HG03045 (cell line): ENCODE results near the gene TTLL12.

Experiments used
- ATAC-seq: cut with Tn5 transposase; IDR thresholded peaks from one replicate; pipeline ENCODE4 v1.9.1; 2021; ENCODE audit warnings: mild to moderate bottlenecking, moderate library complexity; ENCODE audit not compliant: unreplicated experiment

The TTLL12 gene

DNA sequence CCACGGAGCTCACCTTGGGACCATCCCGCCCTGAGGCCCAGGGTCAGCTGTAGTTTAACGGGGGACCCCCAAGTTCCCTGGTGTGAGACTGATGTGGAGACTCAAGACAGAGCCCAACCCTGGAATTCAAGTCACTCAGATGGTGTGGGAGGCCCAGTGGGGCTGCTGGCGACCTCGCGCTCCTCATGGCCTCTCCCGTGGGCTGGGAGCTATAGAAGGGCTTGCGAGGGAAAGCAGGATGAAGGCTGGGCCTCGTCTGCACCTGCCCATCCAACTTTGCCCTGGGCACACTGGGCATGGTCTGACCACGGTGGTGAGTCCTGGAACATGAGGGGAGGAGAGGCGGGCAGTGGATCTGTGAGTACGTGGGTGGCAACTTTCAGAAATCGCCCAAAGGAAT is 13.6 kb upstream of the TTLL12 start:
- no peak for ATAC-seq

DNA sequence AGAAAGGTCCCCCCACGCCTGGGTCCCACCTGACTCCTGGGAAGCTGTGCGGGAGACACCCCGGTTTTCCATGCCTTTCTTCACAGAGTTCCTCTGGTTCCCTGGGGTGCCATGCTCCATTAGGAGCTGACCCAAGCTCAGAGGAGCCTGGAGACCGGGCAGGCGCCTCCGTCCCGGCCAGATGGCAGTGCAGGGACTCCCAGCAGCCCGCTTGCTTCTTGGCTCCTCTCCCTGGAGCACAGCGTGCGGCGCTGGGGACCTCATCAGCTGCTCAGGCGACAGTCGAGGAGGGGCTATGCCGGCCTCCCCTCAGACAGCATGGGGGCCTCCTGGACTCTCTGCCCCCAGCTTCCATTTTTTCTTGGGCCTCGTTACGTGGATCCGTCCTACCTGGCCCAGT is 13.1 kb upstream of the TTLL12 start:
- ATAC-seq, result no peak

DNA sequence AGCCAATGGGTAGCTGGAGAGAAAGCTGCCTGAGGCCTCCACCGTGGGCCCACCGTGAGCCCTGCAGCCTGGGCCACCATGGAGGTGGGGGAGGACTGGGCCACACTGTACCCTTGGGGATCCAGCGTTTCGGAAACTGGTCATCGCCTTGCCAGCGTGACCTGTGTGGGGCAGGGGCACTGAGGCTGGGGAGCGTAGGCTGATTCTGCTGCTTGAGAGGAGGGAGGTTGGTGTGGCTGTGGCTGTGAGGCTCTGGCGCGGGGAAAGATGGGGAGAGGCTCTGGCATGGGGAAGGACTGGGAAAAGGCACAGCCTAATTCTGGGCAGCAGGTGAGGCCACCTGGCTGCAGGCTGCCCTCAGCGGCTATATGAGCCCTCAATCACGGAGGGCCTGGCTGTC is 12.6 kb upstream of the TTLL12 start:
- no peak for ATAC-seq

DNA sequence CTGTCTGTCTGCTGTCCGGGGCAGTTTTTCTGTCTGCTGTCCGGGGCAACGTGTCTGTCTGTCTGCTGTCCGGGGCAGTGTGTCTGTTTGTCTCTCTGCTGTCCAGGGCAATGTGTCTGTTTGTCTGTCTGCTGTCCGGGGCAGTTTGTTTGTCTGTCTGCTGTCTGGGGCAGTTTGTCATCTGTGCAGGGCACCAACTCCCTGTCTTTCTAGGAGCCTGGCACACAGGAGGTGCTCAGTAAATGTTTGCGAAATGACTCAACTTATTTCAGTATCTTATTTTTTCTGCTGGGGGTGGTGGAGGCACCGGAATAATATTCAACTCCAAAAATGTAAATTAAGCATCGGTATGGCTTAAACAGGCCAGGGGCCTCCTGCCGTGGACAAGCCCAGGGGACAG is 12.0 kb upstream of the TTLL12 start:
- ATAC-seq, result no peak

DNA sequence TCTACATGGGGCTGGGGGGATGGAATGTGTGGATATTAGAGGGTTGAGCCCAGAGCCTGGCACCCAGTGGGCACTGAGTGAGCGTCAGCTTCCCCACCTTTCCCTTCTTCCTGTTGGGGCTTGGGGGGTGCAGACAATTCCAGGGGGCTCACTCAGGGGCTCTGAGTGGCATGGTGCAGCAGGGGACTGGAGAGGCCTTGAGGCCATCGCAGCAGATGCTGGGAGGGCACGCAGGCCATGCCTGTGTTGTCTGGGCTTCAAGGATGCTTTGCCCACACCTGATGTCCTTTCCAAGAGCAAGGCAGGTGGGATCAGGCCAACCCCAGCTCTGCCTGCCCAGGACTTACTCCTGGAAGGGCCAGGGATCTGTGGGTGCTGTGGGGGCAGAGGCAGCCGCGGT is 11.2 kb upstream of the TTLL12 start:
- ATAC-seq, result no peak

DNA sequence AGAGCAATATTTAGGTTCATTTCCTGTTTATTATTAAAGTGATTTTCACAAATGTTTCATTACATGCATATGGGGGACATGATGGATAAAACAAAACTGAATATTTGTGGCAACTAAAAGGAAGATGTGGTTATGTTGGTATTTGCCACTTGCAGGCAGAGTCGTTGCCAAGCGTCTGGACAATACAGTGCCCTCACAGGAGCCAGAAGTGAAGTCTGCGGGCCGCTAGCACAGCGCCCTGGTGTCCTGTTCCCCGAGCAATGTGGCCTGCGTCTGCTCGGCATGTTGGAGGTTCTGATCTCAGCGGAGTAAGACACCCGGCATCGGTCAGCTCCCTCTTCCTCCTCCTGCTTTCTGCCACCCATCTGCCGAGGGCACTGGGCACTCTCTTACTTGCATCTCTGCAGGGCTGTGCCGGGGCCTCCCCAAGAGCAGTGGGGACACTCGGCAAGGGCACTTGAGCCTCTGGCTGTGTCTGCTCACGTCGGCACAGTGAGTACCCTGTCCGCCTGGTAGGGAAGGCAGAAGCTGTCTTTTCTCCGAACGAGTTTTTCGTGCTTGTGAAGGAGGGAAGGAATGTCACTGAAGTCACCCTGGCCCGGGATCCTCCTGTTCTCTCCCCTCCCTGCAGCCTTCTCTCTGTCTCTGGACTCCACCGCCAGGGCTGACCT is 10.5 kb upstream of the TTLL12 start:
- no peak for ATAC-seq

DNA sequence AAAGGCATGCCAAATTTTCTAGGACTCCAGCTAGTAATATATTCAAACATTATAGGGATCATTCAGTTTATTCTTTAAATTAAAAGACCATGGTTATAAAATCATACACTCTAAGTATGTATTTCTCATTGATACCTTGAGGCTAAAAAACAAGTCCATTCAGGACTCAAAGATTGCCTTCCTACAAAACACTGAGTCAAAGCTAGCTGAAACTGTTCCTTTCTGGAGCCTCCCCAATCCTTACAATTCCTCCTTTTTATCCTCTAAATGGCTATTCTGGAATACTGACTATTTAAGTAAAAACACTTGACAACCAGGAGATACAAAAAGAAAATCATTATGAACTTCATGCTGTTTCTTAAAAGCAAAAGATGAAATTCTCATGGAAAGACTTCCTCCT is 4.9 kb upstream of the TTLL12 start:
- ATAC-seq, result no peak

DNA sequence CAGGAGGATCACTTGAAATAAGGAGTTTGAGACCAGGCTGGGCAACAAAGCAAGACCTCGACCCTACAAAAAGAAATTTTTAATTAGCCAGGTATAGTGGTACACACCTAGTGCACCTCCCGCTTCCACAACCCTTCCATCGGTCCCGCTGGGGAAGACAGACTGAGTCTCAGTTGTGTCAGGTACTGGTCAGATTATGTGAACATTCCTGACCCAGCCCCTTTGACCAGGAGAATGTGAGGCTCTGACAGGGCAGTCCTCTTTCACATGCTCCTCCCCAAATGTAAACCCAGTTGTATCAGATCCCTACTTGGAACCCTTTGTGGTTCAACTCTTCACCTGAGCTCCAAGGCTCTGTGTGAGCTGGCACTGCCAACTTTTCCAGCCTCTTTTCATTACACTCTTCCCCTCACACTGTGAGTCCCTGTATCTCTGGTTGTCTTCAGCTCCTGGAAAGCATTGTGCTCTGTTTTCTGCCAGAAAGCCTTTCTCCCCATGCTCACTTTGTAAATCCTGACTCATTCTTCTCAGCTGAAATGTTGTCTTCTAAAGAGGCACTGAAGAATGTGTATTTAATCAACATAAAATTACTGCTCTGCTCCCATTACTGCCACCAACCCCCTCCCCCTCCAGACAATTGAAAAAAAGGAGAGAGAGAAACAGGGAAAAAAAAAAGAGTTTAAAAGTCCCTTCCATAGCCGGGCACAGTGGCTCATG is 2.1 kb upstream of the TTLL12 start:
- ATAC-seq, result no peak

DNA sequence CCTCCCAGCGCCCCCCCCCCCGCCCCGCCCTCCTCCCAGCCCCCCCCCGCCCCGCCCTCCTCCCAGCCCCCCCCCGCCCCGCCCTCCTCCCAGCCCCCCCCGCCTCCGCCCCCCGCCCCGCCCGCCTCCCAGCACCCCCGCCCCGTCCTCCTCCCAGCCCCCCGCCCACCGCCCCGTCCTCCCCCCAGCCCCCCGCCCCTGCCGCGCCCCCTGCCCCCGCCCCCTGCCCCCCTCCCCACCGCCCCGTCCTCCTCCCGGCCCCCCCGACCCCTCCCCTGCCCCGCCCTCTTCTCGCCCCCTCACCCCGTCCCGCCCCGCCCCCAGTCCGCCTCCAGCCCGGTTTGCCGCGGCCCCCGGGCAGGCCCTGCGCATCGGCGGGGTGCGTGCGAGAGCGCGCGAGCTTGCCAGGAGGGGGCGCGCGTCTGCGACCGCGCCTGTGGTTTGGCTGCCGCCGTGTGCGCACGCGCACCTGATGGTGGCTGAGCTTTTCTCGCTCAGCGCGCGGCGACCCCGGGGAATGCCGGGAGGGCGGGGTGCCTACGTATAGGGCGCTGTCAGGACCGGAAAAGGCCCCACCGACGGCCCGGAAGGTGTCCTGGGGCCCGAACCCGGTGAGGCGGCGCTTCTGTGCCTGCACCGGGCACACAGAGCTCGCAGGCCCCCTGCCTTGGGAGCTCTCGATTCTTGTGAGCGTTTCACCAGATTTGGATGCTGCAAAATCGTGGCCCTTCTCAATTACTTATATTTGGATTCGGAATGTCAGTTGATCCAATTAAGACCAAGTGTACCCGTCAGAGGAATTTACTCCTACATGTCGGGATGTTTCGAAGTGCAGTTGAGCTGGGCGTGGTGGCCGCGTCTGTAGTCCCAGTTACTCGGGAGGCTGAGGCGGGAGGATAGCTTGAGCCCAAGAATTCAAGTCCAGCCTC is 501 bp upstream of the TTLL12 start:
- ATAC-seq, result peak; percentile 81

DNA sequence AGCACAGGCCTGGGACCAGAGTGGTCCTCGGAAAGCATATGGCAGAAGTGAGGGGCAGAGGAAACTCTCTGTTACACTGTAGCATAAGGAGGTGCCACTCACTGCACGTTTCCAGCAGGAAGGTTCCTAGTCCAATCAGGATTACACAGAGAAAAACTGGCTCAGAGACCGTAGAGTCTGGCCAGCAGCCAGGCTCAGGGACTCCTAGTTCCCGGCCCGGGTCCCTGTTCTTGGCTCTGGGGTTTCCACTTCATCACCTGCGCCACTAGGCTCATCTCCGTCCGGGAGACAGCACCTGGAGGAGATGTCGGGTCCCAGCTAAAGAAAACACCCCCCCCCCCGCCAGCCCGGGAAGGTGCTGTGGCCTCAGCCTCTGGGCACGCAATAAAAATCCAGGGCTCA is 1.1 kb downstream of the TTLL12 start:
- no peak for ATAC-seq

DNA sequence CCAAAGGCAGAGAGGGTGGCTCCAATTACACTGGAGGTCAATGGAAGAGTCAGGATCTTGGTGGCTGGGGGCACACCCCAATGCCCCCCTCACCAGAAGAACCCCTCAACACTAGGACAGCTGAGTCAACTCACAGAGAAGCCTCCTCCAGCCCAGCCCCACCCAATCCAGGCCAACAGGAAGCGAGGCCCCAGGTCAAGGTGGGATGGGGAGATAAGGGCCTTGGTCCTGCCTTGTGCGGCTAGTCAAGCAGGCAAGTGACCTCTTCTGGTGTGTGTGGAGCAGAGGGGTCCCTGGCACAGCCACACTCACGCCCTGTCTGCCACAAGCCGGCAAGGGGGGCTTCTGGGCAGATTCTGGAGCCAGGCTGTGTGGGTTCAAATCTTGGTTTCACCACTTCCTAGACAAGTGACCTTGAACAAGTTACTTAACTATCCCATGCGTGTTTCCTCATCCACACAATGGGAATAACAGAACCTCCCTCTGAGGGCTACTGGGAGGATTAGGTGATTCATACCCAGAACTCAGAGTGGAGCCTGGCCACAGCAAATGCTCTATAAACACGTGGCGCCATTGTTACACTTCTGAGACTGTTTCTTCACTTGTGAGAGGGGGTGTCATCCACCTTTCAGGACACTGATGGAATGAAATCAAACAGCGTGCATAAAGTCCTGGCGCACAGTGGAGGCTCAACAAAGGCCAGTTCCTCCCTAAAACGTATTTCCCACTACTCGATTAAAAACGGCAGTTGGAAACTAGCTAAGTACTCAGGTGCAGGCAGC is 3.2 kb downstream of the TTLL12 start:
- ATAC-seq, result no peak

DNA sequence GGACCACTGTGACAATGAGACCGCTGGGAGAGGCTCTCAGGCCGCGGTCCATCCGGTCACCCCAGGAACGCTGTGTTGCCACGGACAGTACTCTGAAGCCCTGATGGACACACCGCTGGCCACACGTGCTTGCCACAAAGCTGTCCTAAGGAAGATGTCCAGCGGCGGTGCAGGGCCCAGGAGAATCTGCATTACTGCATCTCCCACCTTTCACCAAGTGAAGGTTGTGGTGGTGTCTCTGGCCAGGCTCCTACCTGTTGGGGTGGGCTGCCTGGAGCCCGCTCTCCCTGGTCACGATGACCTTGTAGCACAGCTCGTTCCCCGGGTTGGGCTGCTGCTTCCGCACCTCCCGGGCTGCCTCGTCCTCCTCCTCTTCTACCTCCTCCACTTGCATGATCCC is 4.2 kb downstream of the TTLL12 start:
- ATAC-seq, result no peak

DNA sequence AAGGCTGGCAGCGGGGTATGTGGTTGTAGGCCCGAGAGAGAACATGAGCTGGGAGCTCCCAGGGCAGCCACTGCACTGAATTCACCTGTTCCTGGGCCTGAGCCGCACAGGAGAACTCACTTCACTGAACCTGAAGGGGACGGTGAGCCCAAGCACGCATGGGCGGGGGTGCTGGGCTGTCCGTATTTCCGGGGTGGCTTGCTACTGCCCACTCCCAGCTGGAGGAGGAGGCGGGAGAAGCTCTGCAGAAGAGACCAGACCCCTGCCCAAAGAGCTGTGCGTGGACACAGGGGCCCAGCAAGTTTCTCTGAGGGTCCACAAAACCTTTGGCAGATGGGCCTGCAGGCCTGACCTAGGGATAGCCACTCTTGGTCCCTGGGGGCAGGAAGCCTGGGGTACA is 4.8 kb downstream of the TTLL12 start:
- ATAC-seq, result no peak

DNA sequence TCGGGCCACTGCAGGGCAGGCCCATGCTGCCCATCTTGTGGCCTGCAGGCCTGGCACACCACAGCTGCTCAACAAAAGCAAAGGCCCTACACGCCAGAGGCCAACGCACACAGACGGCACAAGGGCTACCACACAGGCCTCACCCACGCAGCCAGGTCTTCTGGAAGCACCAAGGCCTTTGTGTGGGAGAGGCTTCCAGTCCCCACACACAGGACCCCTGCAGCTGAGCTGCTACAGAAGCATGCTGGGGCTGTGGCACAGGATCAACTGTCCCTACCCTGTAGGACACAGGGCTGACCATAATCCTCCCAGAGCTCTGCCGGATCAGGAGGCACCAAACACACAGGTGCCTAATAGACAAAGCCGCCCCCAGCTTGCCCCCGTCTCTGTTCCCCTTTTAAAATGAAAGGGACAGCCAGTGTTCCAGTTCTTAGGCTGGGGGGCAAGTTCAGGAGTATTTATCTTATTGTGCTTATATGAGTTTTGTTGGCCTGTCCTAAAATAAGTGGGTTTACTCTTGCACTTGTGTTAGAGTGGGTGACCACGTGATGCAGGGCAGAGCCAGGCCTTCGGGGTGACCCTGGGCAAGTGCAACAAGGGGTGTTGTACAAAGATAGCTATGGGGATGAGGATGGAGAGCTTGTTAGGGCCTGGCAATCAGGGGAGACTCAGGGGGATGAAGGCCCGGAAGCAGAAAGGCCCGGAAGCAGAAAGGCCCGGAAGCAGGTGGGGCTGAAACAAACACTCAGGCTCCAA is 5.4 kb downstream of the TTLL12 start:
- no peak for ATAC-seq

DNA sequence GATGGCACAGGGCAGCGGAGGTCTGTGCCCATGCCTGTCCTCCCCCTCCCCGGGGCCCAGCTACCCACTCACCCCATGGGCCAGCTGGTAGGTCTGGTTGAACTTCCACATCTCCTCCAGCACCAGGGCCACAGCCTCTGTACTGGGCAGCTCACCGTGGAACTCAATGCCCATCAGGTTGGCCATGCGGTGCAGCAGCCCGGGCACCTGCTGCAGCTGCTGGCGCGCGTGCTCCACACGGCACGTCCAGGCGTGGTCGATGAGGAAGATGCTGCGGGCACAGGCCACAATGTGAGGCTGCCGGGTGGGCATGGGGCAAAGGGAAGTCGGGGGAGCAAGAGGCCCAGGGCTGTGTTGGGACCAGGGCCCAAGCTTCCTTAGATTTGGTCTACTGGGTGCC is 6.3 kb downstream of the TTLL12 start:
- ATAC-seq, result no peak

DNA sequence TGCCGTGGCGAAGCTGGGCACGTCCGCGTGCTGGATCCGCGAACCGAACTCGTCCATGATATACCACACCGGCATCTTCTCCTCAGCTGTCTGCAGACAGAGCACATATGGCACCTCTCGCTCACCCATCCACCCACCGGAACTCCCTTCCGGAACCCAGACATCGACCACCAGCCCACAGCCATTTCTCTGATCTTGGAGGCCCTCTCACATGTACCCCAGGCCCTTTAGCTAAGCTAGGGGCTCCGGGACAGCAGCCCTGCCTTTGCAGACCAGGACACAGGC is 7.1 kb downstream of the TTLL12 start:
- no peak for ATAC-seq

DNA sequence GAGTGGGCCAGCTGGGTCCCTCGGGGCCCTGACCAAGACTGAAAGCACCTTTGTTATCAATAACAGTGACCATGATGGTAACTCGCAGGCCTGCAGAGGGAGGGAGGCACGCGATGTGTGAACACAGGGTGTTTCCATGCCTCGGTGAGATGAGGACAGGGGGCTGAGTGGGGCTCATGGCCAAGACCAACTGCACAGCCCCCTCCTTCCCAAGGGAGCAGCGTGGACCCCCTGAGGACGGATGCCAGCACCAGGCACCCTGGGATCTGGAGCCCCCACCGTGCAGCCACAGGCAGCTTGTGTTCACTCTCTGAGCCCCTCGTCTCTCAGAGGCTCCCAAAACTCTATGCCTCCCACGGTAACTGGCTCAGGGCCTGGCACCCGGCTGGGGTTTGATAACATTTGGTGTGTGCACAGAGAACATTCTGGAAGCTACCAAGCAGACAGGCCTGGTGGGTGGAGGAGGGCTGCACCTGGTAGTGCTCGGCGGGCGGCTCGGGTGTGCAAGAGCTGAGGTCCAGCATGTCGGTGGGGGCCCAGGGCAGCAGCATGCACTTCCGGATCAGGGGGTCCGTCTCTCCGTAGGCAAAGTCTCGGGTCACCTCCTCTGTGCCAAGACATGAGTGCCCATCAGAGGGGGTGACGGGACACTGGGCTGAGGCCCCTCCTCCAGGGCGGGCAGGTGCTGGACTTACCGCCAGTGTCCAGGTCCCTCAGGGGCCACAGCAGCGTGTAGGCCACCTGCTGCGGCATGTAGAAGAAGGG is 7.6 kb downstream of the TTLL12 start:
- ATAC-seq, result no peak

DNA sequence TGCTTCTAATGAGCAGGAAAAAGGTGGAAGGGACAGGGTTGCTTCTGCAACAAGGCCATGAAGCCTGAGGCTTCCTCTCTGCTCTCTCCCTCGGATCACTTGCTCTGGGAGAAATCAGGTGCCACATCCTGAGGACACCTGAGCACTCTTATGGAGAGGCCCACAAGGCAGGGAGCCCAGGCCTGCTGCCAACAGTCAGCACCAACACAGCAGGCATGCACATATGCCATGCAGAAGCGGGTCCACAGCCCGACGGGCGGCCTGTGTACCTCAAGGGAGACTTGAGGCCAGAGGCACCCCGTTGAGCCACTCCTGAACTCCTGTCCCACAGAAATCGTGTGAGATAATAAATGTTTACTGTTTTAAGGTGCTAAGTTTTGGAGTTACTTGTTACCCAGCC is 9.5 kb downstream of the TTLL12 start:
- ATAC-seq, result no peak

DNA sequence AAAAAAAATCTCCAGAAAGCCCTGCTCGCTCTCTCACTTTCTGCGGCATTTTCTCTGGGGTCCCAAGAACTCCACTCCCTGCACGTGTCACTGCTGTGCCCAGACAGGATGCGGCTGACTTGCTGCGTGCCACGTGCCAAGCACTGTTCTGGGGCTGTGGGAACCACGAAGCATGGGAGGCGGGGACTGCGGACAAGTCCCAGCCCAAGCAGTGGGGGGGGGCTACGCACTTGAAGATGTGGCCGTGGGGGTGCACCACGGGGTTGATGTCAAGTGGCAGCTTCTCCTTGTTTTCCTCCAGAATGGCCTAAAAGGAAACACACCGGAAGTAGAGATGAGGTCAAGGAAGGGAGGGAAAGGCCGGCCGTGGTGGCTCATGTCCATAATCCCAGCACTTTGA is 10.8 kb downstream of the TTLL12 start:
- no peak for ATAC-seq
